GM18508 (cell line): ENCODE measurements around the gene THSD4.

Source experiments
- ATAC-seq: cut with Tn5 transposase; IDR thresholded peaks from one replicate; pipeline ENCODE4 v1.9.1; 2021; ENCODE audit warnings: moderate number of reproducible peaks; ENCODE audit not compliant: insufficient read depth, unreplicated experiment

THSD4 gene

DNA sequence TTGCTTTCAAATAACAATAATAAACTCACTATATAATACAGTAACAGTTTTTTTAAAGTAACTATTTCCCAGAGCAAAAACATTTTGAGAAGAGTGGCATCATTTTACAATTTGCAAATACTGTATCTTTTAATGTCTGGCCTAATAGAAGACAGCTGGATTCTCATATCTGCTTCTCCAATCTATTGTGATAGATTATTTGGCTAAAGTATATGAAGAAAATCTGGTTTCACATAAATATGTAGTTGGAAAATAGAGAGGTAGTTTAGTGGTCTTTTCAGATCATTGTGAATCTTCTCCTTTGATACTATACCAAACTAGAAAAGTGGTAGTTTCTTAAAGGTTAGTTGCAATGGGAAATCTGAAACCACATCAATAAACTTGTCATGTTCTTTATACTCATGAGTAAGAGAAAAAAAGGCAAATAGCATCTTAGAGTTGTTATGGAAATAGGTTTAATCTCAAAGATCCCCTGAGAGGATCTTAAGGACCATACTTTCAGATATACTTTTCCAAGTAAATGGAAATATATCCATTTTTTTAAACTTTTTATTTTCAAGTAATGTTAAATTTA lies 570.2 kb downstream of the THSD4 start:
- no peak for ATAC-seq

DNA sequence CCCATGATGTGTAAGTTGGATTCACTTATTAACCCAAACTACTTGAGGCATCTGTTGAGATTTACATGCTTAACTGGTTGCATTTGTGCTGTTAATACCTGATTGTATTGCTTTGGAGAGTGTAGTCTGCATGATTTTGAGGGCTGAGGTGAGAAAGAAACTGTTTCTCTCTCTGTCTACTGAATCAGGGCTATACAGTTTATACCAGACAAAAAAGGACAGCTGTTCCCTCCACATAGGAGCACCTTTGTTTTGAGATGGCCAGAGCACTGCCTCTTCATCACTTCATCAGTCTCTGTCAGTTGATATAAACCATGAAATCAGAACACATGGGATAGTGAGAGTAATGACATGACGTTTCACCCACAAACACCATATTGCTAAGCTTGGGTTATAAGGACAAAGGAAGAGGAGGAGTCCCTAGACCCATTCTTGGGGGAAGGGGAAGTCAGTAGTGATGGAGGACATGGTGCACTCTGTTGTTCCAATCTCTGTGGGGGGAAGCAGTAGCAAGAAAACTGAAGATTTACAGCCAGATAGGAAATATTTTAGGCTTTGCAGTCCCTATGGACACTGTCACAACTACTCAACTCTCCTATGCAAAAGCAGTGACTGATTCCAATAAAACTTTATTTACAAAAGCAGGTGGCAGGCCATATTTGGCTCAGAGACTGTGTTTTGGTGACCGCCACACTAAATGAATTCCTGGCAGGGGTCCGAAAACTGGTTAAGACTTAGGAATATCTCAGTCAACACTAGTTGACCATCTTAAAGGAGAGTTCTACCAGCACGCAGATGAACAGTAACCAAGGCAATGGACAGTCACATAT lies 571.2 kb downstream of the THSD4 start:
- no peak for ATAC-seq

DNA sequence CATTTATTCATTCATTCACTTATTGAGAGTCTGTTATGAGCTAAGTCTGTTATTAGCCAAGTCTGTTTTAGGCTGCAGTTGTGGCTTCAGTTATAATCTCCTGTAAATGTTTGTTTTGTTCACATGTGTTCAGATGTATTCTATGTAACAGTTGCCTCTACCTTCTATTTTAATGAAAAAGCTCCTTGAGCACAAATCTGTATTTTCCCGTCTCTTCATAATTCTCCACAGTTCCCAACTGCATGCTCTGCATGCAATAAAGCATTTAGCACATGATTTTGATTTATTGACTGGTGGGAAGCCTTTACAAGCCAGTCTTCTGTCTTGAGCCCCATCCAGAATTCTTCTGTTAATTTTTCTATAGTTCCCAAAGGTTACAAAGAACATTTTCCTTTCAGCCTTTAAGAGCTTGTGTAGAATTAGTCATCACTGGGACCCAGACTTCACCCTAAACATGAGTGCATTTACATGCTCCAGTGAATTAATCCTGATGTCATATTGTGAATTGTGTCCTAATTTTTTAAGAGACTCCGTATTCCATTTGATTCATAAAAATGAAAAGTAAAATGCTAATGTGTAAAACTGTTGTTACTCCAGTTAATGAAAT lies 572.7 kb downstream of the THSD4 start:
- ATAC-seq: no peak

DNA sequence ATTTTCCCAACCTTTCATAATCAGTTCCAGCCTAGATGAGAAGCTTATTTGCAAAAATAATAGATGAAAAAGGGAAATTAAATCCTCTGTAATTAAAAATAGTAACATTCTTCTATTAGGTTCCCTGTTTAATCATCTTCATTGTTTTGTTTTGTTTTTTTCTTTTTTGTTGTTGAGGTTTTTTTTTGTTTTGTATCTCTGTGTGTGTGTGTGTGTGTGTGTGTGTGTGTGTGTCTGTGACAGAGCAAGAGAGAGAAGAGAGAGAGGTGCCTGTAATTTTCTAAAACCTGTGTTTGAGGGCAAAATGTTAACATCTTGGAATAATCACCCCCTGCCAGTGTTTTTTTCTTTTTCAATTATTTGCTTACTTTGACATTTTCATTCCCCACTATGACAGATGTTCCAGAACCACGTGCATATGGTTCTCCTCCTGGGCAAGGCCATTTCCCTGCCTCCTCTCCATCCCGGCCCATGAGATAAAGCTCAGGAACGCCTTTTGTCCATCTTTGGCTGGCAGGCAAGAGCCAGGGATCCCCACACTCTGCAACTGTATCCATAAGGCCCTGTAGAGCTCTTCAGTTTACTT lies 573.3 kb downstream of the THSD4 start:
- ATAC-seq: no peak

DNA sequence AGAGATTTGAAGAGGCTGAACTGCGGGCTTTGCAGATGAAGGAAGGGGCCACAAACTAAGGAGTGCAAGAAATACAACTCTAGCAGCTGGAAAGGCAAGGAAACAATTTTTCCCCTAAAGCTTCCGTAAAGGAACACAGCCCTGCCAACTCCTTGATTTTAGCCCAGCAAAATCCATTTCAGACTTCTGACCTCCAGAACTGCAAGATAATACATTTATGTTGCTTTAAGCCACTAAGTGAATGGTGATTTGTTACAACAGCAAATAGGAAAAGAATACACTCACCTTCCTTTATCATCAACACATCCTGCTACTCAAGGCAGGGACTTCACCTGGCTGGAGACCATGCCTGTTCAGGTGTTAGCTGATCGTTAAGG lies 575.8 kb downstream of the THSD4 start:
- no peak for ATAC-seq

DNA sequence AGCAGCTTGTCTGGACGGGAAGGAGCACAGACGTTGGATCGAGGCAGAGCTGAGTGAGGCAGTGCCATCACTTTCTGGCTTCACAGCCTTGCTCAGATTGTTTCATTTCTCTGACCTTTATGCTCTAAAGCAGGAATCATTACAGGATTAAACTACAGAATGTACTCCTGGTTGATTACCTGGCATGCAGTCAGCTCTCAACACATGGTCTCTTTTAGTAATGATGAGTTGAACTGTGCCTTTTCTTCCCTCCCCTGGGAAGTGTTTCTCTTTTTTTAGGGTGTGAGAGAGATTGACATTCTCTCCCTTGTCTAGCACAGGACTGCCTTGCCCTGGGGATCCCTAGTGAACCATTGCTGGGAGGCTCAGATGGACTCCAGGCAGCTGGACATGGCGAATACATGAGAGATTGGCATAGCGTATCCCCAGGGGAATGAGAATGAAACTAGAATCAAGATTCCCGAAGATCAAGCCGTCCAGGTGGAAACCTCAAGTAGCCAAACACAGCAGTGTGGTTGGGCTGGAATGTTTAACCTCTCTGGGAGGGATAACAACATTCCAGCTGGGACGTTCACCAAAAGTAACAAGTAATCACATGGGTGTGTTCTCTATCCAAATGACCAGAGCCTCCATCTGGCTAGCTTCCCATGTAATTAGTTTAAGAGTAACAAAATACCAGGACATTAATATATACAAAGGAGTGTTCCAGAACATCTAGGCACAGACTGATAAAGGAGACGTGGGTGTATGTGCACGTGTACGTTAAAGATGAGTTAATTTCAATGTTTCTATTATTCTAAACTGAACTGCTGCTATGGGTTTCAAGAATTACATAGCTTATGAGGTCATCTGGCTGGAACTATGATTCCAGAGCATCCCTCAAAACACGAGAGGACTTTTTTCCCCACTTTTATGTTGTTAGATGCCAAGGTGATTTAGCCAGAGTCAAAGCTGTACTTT lies 576.5 kb downstream of the THSD4 start:
- no peak for ATAC-seq

DNA sequence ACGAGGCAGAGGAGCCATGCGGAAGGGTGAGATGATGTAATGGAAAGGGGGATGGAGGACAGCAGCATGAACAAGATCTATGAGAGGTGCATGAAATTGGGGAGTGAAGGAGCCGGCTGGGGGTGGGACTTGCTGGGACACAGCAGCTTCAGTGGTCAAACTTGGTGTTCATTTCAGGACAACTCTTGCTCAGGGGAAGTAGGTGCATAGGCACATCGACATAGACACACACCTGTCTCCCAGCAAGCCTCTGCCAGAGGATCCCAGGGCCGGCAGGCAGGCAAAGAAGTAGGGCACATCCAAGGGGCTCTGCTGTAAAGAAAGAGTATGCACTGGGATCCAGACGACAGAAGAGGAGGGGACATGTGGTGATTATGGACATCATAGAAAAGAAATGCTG lies 582.0 kb downstream of the THSD4 start:
- ATAC-seq: no peak

DNA sequence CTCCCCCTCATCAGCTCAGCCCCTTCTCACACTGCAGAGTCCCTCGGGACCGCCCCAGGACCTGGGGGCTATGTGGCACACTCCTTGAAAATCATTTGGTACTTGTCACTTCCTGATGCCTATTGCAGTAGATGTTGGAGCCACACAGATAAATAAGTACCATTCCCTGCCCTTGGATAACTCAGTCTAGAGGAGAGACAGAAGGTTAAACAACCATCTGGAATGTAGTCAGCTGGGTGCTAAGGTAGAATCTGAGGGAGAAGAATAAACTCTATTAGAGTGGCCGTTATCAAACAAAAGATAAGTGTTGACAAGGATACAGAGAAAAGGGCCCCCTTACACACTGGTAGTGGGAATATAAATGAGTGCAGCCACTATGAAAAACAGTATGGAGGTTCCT lies 582.8 kb downstream of the THSD4 start:
- no peak for ATAC-seq

DNA sequence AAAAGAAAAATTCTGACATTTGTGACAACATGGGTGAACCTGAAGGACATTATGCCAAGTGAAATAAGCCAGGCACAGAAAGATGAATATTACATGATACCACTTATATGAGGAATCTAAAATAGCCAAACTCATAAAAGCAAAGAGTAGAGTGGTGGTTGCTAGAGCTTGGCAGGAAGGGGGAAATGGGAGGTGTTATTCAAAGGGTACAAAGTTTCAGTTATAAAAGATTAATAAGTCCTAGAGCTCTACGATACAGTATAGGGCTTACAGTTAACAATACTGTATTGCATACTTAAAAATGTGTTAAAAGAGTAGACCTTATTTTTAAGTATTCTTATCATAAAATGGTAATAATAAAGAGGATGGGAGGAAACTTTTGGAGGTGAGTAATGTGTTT lies 583.5 kb downstream of the THSD4 start:
- ATAC-seq: no peak

DNA sequence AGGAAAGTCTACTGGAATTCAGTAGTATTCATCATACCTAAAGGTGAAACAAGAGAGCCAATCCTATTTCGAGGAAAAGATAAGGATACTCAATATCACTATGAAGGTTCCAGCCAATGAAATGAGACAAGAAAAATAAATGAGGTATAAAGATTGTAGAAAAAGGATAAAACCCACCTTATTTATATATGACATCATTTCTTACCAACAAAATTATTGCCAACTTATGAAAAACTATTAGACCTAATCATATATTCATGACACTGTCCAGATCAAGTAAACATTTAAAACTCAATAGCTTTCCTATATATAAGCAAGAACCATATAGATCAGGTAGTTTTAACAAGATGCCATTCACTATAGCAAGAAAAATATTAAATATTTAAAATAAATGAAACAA lies 584.7 kb downstream of the THSD4 start:
- no peak for ATAC-seq

DNA sequence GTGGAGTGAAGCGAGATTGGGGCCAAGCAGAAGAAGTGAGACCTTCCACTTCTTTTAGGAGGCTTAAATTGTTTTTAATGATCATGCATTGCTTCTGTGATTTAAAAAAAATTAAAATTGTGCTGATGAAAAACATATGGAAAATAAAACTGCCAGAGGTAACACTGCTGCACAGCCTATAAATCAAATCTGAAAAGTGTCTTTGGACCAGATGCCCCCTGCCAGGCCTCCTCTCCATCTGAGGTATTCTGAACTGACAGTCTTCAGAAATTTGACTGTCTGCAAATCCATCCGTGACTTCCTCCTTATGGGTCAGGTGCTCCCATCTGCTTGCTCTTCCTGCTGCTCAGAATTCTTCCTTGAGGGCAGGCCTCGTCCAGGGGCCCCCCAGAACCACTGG lies 586.5 kb downstream of the THSD4 start:
- no peak for ATAC-seq

DNA sequence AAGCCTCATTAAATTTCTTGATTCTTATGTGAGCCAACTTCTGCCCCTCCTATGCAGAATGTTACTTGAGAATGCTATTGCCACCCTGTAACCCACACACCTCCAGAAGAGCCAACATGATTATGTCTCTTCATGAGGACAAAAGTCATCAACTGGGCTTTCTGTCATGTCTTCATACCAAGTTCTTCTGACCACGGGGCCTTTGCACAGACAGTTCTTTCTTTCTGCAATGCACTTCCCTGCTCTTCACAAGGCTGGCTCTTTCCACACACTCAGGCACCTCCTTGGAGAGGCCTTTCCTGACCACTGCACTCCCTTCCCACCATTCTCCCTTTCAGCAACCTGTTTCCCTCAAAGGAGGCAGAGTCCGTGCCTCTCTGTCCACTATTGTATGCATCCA lies 587.2 kb downstream of the THSD4 start:
- ATAC-seq: no peak

DNA sequence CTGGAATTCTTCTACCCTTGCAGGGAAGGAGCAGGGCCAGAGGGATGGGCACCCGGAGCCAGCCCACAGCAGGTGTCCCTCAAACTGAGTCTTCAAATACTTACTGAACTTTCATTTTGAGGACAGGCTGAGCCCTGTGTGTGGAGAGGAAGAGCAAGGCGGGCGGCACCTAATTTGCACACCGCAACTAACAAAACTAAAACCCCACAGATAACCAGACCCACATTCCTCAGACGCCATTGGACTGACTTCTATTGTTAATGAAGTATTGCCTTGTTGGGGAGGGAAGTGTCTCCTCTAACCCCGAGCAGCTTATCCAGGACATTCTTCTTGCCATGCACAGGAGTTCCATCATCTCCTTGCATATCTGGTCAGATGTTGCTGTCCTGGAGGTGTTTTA lies 589.9 kb downstream of the THSD4 start:
- no peak for ATAC-seq

DNA sequence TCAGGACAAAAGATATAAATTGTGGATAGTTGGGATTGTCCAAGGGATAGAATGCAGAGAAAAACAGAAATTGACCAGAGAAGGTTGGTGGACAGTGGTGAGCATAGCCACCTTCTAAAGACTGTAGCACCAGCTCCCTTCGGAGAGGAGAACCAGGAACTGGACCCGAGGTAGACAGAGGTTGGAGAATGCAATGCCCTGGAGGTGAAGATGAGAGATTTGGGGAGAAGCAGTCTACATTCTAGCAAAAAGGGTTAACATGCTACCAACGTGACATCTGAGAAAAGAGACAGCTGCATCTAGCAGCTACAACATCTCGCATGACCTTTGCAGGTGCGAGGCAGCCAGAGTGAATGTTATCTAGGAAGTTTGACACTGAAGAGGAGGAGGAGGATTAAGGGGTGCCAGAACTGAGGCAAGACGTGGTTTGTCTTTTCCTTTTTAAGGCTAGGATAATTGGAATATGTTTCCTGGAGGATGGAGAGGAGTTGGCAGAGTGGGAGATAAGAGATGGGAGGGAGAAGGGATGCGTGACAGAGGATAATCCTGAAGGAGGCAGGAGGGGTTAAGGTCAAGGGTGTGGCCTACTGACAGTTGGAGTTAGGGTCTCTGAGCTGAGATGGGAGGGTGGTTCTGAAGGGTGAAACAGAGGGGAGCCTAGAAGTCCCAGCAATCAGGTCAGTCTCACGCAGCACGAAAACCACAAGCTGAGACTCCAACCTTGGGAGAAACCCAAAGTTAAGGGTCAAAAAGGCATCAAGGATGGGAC lies 591.4 kb downstream of the THSD4 start:
- no peak for ATAC-seq

DNA sequence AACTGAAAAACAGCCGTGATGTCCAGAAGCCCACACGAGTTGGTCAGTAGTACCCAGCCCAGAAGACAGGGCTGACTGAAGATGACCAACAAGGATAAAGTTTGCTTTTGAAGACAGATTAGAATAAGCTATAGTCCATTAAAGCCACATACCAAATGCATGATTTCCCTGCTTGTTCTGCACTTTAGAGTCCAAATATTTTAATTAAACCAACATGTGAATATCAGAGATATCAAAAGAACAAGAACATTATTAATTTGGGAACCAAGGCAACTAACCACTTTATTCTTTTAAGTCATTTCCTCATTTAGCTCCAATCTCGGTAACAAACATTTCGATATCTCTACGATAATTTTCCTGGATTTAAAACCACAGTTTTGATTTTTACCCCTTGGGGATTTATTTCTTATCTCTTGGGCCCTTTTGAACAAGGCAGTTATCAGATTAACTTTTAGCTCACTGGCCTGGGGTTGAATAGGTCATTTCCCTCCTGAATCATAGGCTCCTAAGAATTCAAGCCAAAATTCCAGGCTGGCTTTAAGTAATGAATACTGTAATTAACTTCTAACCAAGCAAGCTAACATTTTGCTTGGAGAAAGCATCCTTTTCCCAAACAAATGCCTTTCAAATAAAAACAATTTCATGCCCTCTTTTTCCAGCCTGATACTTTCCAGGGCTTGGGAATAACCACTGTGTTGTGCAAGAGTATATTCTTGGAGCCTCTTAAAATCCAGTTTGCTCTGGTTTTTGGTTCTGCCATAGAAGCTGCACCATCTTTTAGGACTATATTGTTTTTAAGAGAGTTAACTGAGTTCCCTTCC lies 592.2 kb downstream of the THSD4 start:
- ATAC-seq: no peak

DNA sequence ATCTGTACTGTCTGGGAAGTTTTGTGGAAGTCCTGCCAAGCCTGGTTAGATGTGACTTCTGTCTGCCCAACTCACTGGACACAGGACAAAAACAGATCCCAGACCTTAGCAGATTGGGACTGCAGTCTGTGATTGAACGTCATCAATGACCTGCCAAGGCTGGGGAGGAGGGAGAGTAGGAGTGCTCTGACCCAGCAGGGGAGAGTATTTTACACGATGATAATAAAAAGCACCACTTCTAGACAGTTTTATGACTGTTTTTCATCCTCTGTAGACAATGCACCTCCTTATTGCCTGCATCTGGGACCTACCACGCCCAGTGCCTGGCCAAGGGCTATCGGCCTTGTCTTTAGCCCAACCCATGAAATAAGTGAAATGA lies 592.8 kb downstream of the THSD4 start:
- ATAC-seq: no peak

DNA sequence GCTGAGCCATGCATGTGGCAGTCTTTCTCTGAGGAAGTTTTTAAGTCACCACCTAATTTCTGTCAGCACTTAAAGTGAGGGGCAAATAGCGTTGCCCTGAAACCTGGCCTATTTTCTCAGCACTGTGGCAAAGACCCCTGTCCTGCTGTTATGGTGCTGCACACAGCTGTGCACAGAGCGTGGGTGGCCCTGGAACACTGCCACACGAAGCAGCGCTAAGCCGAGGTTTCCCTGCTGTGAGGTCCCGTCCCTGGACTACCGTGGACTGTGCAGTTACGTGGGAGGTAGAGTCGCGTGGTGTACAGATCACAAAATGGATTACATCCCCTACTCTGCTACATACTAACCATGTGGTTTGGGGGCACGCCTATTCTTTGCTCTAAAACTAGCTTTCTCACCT lies 593.5 kb downstream of the THSD4 start:
- no peak for ATAC-seq

DNA sequence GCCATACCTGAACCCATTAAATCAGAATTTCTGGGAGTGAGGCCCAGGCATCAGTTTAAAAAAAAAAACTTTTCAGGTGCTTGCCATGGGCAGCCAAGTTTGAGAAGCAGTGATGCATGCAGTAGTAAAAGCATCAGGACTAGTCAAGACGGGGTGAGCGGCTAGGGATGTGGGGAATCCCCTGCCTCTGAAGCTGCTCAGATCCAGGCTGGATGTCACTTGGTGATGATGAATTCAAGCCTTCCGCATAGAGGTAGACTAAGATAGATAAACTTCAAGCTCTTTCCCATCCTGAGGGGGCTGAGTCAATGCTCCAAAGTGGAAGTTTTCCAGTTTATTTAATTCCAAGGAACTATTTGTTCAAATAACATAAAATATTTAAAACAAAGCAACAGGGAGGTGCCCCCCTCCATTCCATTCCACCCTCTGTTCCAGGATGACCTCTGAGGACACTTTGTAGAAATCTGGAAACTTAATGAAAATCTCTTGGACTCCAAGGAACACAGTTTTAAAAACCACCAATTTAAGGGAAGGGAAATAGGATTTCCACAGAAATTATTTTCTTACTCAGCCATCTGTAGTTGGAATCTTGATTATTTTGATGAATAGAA lies 594.6 kb downstream of the THSD4 start:
- no peak for ATAC-seq
